Measurements from ENCODE around the gene TRABD2B. TPM values are rescaled to one million over a fixed set of nuclear protein-coding genes. Genes with fewer than 3 reads are reported as not detected.

The TRABD2B gene
- total and polyA plus RNA-seq, 2 of the 13 experiments (the other 11 are each of a cell fraction or from before 2014, with no cell fraction given) = 0.04 TPM; not detected in 1

- TF ChIP-seq PATZ1 (CRISPR knock-in tag; IDR thresholded peaks at IDR 0.05) (no peak), ZNF160 (CRISPR knock-in tag; IDR thresholded peaks at IDR 0.05) (no peak), ZNF510 (CRISPR knock-in tag; IDR thresholded peaks at IDR 0.05; ENCODE audit: low read depth) (no peak), XBP1 (CRISPR knock-in tag; IDR thresholded peaks at IDR 0.05) (no peak), NR2F2 (IDR thresholded peaks at IDR 0.05; ENCODE audit: borderline replicate concordance, low read depth) (no peak)
These were observed 235.8 kb downstream of the TRABD2B start (continued) for GRCh38 chr1:47761201-47761930.

DNA sequence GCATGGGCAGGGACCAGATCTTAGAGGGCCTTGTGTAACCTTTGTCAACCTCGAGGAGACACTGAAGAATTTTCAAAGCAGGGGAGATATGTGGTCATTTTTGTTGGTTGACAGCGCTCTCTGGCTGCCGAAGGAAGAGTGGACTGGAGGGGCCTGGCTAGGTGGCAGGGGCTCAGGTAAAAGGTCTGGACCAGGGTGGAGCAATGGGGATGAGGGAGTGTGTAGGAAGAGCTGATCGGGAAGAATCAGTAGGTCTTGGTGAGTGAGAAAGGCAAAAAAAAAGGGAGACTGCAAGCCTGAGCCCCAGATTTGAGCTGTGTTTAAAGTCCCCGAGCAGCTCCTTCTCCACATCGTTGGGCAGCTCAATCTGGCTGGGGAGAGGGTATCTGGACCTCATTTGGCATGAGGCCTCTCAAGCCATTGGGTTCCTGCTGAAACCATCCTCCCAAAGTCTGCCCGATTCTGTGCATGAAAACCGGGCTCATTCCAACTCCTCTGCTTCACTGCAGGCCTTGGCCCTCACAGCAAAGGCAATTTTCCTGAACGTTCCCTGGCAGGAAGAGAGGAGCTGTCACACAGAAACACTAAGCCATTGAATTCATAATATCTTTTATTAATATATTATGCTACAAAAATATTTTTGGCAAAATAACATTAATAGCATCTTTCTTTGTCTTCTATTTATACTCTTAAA, 237.1 kb downstream of the TRABD2B start:
- Histone ChIP-seq H3K4me1 (ENCODE audit: insufficient read depth, low read length) (no peaks in the 10 kb centered on the region), H3K36me3 (replicated peaks in 1 of 2; ENCODE audit: control insufficient read depth in 1 of 2, insufficient read depth in 2 of 2, low read length in 2 of 2) (no peaks in the 10 kb centered on the region), H3K9ac (ENCODE audit: insufficient read depth, low read depth, low read length) (no peak overlapping the region), H3K4me3 (replicated peaks in 1 of 3; ENCODE audit: insufficient read depth in 1 of 3, low read depth in 2 of 3, low read length in 3 of 3) (no peak overlapping the region), H3K27me3 (ENCODE audit: control insufficient read depth in 1 of 2, insufficient read depth in 2 of 2, low read length in 2 of 2) (peaks cover 4 to 60% of the 10 kb centered on the region in 2 experiments; a peak in 4 of 5 replicates), H3K4me2 (ENCODE audit: low read depth, low read length) (no peak overlapping the region), H2AFZ (ENCODE audit: low read length) (no peak overlapping the region), H4K20me1 (ENCODE audit: insufficient read depth, low read length) (no peaks in the 10 kb centered on the region), H3K27ac (ENCODE audit: extremely low read length, insufficient read depth, low read length) (no peak overlapping the region), H3K79me2 (ENCODE audit: insufficient read depth, low read length) (no peaks in the 10 kb centered on the region), H3K9me3 (ENCODE audit: low read length) (no peaks in the 10 kb centered on the region)
- in situ Hi-C loops (cut with HindIII; ENCODE audit: extremely low pct_ligation_motif_present, low pct_unique_long_range_greater_than_20kb) (no loop called here), intact Hi-C loops (cut with micrococcal nuclease; ENCODE audit: unreplicated experiment) (no loop called here)
- ATAC-seq (no peak), FAIRE-seq (no peak), DNase-seq (ENCODE audit: low spot score) (no peak)
- no TSS peak for BruUV-seq (replicated peaks)
- POLR2A ChIA-PET = no interaction called here
- 47% methylated on average over 7 of the region's 9 CpGs for WGBS (ENCODE audit: low lambda C conversion rate)
- CTCF ChIA-PET (ENCODE audit: low intra/inter-chr PET ratio, low total read pairs) = no interaction called here
- TF ChIP-seq PHF5A (CRISPR knock-in tag; IDR thresholded peaks at IDR 0.05; ENCODE audit: low read depth, unreplicated experiment) (no peak), FOXA3 (CRISPR knock-in tag; IDR thresholded peaks at IDR 0.05) (no peak), CTCF (CRISPR knock-in tag; IDR thresholded peaks at IDR 0.05) (no peak), SP4 (CRISPR knock-in tag; IDR thresholded peaks at IDR 0.05) (no peak), NFATC3 (CRISPR knock-in tag; IDR thresholded peaks at IDR 0.05) (no peak), MAFK (conservative IDR thresholded peaks at IDR 0.05 in 1 of 2, IDR thresholded peaks at IDR 0.05 in 1 of 2; ENCODE audit: low read length in 2 of 2) (no peak), ZNF276 (CRISPR knock-in tag; IDR thresholded peaks at IDR 0.05; ENCODE audit: low read depth) (no peak)
- TF ChIP-seq, protein P1, sequence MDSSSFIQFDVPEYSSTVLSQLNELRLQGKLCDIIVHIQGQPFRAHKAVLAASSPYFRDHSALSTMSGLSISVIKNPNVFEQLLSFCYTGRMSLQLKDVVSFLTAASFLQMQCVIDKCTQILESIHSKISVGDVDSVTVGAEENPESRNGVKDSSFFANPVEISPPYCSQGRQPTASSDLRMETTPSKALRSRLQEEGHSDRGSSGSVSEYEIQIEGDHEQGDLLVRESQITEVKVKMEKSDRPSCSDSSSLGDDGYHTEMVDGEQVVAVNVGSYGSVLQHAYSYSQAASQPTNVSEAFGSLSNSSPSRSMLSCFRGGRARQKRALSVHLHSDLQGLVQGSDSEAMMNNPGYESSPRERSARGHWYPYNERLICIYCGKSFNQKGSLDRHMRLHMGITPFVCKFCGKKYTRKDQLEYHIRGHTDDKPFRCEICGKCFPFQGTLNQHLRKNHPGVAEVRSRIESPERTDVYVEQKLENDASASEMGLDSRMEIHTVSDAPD (CRISPR knock-in tag; IDR thresholded peaks at IDR 0.05) = no peak
